Fibroblast of pulmonary artery (primary cell): ENCODE data around the gene GALNTL6.

Experiments
- DNase-seq: peaks from one replicate; pipeline ENCODE4 v3.0.0-alpha.2; 2010; ENCODE audit warnings: low read depth
- H3K4me3 ChIP-seq: replicated peaks from 2 replicates; pipeline ENCODE4 v1.5.1; 2011; ENCODE audit warnings: low read depth, mild to moderate bottlenecking, control low read depth, low read length, moderate library complexity
- TF ChIP-seq, protein P1 (sequence below): IDR thresholded peaks from 2 replicates; pipeline ENCODE4 v1.5.1; 2011; ENCODE audit warnings: mild to moderate bottlenecking, control low read depth, low read length, inconsistent platforms; ENCODE audit errors: missing control alignments

The GALNTL6 gene

DNA sequence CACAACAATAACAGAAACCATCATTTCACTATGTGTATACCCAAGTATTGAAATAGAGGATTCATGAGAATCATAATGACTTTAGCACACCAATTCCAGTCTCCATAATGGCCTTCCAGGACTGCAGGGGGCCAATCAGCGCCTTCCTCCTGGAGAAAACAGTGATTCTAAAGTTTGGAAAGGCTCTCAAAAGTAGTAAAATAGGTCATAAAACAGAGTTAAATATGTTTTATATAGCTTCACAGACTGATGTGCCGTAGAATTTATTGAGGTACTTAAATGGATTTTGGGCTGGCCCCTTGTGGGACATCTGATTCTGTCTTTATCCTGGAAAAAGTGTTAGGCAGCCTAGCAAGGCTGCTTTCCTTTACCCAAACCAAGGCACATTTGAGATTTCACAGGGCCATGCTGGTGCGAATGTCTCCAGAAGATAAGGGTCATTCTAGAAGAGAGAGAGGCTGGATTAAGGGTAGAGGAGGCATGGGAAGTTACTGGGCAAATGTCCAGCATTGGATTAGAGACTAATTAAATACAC is 543.9 kb downstream of the GALNTL6 start:
- no peak for DNase-seq
- H3K4me3 ChIP-seq: no peak overlapping the region
- TF ChIP-seq, protein P1, sequence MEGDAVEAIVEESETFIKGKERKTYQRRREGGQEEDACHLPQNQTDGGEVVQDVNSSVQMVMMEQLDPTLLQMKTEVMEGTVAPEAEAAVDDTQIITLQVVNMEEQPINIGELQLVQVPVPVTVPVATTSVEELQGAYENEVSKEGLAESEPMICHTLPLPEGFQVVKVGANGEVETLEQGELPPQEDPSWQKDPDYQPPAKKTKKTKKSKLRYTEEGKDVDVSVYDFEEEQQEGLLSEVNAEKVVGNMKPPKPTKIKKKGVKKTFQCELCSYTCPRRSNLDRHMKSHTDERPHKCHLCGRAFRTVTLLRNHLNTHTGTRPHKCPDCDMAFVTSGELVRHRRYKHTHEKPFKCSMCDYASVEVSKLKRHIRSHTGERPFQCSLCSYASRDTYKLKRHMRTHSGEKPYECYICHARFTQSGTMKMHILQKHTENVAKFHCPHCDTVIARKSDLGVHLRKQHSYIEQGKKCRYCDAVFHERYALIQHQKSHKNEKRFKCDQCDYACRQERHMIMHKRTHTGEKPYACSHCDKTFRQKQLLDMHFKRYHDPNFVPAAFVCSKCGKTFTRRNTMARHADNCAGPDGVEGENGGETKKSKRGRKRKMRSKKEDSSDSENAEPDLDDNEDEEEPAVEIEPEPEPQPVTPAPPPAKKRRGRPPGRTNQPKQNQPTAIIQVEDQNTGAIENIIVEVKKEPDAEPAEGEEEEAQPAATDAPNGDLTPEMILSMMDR: no peak

DNA sequence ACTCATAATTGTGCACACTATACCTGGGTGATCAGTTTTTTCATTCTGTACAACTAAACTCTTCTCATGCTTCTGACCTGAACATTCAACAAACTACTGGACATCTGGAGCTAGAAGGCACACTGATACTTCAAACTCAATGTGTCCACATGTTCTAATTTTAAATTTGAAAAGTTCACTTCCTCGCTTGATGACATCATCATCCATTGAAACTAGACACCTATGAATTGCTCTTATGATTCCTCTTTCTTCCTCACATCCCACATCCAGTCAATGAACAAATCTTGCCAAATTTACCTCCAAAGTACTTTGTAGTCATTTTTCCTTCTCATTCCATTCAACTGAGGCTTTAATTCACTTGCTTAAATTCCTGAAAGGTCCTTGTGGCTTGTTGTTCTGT is 549.4 kb downstream of the GALNTL6 start:
- no peak overlapping the region for H3K4me3 ChIP-seq
- TF ChIP-seq, protein P1: no peak
- DNase-seq: no peak

DNA sequence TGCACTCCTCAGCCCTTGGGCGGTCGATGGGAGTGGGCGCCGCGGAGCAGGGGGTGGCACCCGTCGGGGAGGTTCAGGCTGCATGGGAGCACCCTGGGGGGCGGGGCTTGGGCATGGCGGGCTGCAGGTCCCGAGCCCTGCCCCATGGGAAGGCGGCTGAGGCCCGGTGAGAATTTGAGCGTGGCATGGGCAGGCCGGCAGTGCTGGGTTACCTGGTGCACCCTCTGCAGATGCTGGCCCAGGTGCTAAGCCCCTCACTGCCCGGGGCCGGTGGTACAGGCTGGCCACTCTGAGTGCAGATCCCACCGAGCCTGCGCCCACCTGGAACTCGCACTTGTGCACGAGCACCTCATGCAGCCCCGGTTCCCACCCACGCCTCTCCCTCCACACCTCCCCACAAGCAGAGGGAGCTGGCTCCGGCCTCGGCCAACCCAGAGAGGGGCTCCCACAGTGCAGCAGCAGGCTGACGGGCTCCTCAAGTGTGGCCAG is 556.3 kb downstream of the GALNTL6 start:
- H3K4me3 ChIP-seq: no peak overlapping the region
- no peak for DNase-seq
- TF ChIP-seq, protein P1: no peak

DNA sequence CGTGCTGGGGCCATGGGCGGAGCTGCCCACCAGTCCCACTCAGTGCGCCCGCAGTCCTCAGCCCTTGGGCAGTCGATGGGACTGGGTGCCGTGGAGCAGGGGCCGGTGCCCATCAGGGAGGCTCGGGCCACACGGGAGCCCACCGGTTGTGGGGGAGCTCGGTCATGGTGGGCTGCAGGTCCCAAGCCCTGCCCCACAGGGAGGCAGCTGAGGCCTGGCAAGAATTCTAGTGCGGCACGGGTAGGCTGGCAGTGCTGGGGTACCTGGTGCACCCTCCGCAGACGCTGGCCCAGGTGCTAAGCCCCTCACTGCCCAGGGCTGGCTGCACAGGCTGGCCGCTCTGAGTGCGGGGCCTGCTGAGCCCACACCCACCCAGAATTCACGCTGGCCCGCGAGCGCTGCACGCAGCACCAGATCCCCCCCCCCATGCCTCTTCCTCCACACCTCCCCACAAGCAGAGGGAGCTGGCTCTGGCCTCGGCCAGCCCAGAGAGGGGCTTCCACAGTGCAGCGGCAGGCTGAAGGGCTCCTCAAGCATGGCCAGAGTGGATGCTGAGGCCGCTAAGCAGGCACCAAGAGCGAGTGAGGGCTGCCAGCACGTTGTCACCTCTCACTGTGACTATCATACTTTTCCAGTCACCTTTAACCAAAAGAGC is 564.4 kb downstream of the GALNTL6 start:
- H3K4me3 ChIP-seq: no peak overlapping the region
- TF ChIP-seq, protein P1: no peak
- DNase-seq: no peak

DNA sequence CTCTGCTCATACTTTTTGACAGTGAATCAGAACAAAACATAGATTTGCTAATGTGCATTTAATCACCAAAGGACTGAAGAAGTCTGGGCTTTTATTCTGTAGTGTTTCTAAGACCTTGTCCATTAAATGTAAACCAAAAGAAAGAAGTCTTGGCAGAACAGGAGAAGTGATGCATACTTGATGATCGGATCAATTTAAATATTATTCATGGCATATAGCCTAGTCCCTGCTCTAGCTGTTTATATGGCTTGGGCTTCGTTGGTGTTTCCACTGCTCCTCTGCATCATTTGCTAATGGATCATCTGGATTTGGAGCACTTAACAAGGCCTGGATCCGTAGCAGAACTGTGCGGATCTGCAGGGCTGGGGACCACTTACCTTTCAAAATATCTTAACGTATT is 566.6 kb downstream of the GALNTL6 start:
- no peak for DNase-seq
- H3K4me3 ChIP-seq: no peak overlapping the region
- TF ChIP-seq, protein P1: no peak

DNA sequence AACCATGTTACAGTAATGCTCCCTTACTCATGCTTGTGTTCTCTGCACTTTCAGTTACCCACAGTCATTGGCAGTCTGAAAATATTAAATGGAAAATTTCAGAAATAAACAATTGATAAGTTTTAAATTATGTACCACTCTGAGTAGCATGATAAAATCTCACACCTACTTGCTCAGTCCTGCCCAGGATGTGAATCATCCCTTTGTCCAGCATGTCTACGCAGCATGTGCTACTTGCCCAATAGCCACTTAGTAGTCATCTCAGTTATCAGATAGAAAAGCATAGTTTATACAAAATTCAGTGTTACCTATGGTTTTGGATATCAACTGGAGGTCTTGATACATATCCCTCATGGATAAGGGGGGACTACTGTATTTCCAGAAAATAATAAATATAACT is 577.1 kb downstream of the GALNTL6 start:
- no peak for DNase-seq
- no peak overlapping the region for H3K4me3 ChIP-seq
- TF ChIP-seq, protein P1: no peak

DNA sequence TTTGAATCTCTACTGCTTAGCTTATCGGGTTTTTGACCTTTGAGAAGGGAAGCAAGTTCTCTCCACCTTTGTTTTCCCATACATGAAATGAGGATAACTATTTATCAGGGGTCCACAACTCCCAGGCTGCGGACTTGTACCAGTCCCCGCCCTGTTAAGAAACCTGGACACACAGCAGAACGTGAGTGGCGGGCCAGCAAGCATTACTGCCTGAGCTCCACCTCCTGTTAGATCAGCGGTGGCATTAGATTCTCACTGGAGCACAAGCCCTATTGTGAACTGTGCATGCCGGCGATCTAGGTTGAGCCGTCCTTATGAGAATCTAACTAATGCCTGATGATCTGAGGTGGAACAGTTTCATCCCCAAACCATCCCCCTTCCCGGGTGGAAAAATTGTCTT is 579.5 kb downstream of the GALNTL6 start:
- no peak for DNase-seq
- no peak overlapping the region for H3K4me3 ChIP-seq
- TF ChIP-seq, protein P1: no peak
